Psoas muscle (tissue), 8 donors: Measurements from ENCODE around the gene CDKL2. TPM values are rescaled to one million over a fixed set of nuclear protein-coding genes. Genes with fewer than 3 reads are reported as not detected.

Source experiments
- ATAC-seq, 4 donors: fragments of 200-7000 bp; cut with Tn5 transposase; one replicate each; pipeline ENCODE4 v1.9.1; 2020; ENCODE audit warnings: moderate library complexity in 3 of 4, mild to moderate bottlenecking in 2 of 4
- DNase-seq, 2 donors: peaks; one replicate each; pipeline ENCODE4 v3.0.0-alpha.2; 2020
- H3K27ac ChIP-seq: fragments of 200-600 bp; one replicate; pipeline ENCODE4 v1.8.0; 2022
- H3K27me3 ChIP-seq, 3 donors: fragments of 200-600 bp in 1 of 3; one replicate each; pipeline versions ENCODE4 v1.6.1 to v1.8.0; 2013 to 2022; ENCODE audit warnings: low read length in 2 of 3, mild to moderate bottlenecking in 2 of 3, moderate library complexity in 1 of 3; ENCODE audit not compliant: insufficient read depth in 3 of 3
- H3K36me3 ChIP-seq, 2 donors: fragments of 200-600 bp in 1 of 2; one replicate each; pipeline versions ENCODE4 v1.6.1 to v1.8.0; 2013 to 2022; ENCODE audit warnings: low read depth in 1 of 2, mild to moderate bottlenecking in 1 of 2, moderate library complexity in 1 of 2; ENCODE audit not compliant: insufficient read depth in 1 of 2
- H3K4me1 ChIP-seq: fragments of 200-600 bp; one replicate; pipeline ENCODE4 v1.8.0; 2022
- H3K4me3 ChIP-seq: fragments of 200-600 bp; one replicate; pipeline ENCODE4 v1.8.0; 2022; ENCODE audit warnings: mild to moderate bottlenecking
- H3K9me3 ChIP-seq: fragments of 200-600 bp; one replicate; pipeline ENCODE4 v1.8.0; 2022
- CTCF ChIP-seq: fragments of 200-600 bp; IDR thresholded peaks from one replicate; pipeline ENCODE4 v1.8.0; 2022; ENCODE audit warnings: antibody characterized with exemption
- whole genome bisulfite sequencing, 3 donors: extraction: QIAGEN DNeasy Blood & Tissue Kit; methylation state at CpG; one replicate each; pipeline versions ENCODE4 v1.1.6 to v1.1.7; 2013; 5-methylcytosine and 5-hydroxymethylcytosine counted together
- intact Hi-C, 2 donors: fragments of 100-400 bp; cut with DNase I; formaldehyde crosslinking; loops; one replicate each; pipeline versions ENCODE4 v1.11.0 to v1.14.2; 2022
- polyA plus RNA-seq, 3 donors: library from polyadenylated mRNA; stranded (reverse); fragments of 200-250 nt; gene quantifications; one replicate each; pipeline ENCODE4 v1.2.3, GENCODE V29; 2013
- total RNA-seq, 4 donors: library from RNA; stranded (reverse); fragmentation: NEBNext Ultra II Directional in 2 of 4; extraction: Animal tissue kit (Norgen Biotek cat#: 25700) in 2 of 4; gene quantifications; one replicate each; pipeline versions ENCODE4 v1.2.1 to v1.2.4, GENCODE V29; 2021 to 2023
- donor health status: healthy with polysubstance abuse.
- donor health status: DM: no; HTN: no; CAD: no; lungs with moderate emphysema.
- donor health status: Bipolar disorder and iron deficiency.
- donor health status: healthy.
- donor health status: DM: yes; HTN: yes; CAD: no.
- donor health status: DM: no; HTN: no; CAD: no.
- donor health status: DM: no; HTN: no; CAD: no.
- donor health status: DM: yes; HTN: yes; CAD: no.

Gene CDKL2
- total and polyA plus RNA-seq, 7 donors = 0.30 to 0.40 TPM; not detected in 5

DNA sequence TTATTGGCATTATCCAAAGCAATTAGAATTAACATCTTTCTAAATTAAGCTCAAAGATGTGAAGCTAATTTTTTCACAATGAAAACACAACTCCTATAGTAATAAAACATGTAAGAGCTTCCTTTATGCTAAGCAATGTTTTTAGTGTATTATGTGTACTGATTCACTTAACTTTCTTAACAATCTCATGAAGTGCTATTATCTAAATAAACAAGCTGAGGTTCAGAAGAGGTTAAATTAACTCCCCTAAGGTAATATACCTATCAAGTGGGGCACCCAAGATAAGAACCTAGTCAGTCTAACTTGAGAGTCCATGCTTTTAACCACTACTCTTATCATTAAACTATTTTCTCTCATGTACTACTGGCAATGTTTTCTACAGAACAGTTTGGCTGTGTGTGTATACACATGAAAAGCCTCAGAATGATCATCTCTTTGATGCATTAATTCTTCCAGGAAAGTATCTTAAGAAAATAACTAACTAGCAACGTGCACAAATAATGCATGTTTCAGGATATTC lies 29.2 kb upstream of the CDKL2 start:
- Histone ChIP-seq H3K4me3 (no peak overlapping the region), H3K9me3 (no peaks in the 10 kb centered on the region), H3K36me3 (peaks cover 2 to 73% of the 10 kb centered on the region in 2 donors), H3K27ac (no peak overlapping the region), H3K27me3 (no peaks in the 10 kb centered on the region), H3K4me1 (peaks cover 5% of the 10 kb centered on the region)
- no peak for DNase-seq
- TF ChIP-seq CTCF = no peak
- intact Hi-C loops = loop anchor here (2.0 to 10.0 kb wide), 3 partner anchors 15 to 295 kb away; no protein-coding TSS in a partner anchor
- no peak for ATAC-seq
- 83 to 93% (median 84%) methylated on average over 1 of the region's 1 CpG for WGBS, 3 donors

GRCh38 chr4:75658876-75659275 lies 28.5 kb upstream of the CDKL2 start:
- no peak for DNase-seq
- H3K27me3 ChIP-seq = no peaks in the 10 kb centered on the region
- intact Hi-C loops = loop anchor here (2.0 to 10.0 kb wide), 3 partner anchors 16 to 296 kb away; no protein-coding TSS in a partner anchor
- WGBS, 3 donors = 90 to 93% (median 90%) methylated on average over 4 of the region's 4 CpGs
- H3K9me3 ChIP-seq = no peaks in the 10 kb centered on the region
- peaks cover 5% of the 10 kb centered on the region for H3K4me1 ChIP-seq
- no peak for ATAC-seq
- no peak overlapping the region for H3K27ac ChIP-seq
- peaks cover 2 to 80% of the 10 kb centered on the region in 2 donors for H3K36me3 ChIP-seq
- no peak for TF ChIP-seq CTCF
- H3K4me3 ChIP-seq = no peak overlapping the region

- Histone ChIP-seq H3K36me3 (peaks cover 2 to 98% of the 10 kb centered on the region in 2 donors), H3K9me3 (no peaks in the 10 kb centered on the region), H3K4me3 (no peak overlapping the region), H3K27ac (no peak overlapping the region), H3K4me1 (peaks cover 1% of the 10 kb centered on the region), H3K27me3 (no peaks in the 10 kb centered on the region)
- intact Hi-C loops = loop anchor here (10.0 kb wide), 2 partner anchors 129 to 299 kb away; no protein-coding TSS in a partner anchor
- DNase-seq = no peak
- ATAC-seq = no peak
- no peak for TF ChIP-seq CTCF
- WGBS, 3 donors = 84 to 89% (median 86%) methylated on average over 2 of the region's 2 CpGs
These were observed 25.2 kb upstream of the CDKL2 start for GRCh38 chr4:75655562-75655961.

DNA sequence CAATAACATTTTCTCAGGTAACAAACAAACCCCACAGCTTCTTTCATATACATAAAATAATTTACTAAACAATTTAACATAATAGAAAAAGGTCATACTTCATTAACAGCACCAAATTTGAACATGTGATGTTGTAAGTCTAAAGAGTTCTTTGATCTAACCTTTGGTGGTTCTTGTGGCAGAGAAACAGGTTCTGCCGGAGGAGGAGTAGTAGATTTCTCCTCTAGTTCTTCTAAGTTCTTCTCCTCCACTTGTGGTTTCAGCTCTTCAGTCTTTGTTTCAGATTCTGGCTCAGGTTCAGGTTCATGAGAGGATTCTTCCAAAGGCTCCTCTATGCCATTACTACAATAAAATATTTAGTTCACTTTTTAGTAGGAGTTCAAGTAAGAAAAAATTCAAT lies 24.6 kb upstream of the CDKL2 start:
- no peak for TF ChIP-seq CTCF
- Histone ChIP-seq H3K4me3 (no peak overlapping the region), H3K9me3 (no peaks in the 10 kb centered on the region), H3K4me1 (no peaks in the 10 kb centered on the region), H3K27ac (no peak overlapping the region), H3K36me3 (peaks cover 2 to 98% of the 10 kb centered on the region in 2 donors), H3K27me3 (no peaks in the 10 kb centered on the region)
- 79 to 96% (median 87%) methylated on average over 1 of the region's 1 CpG for WGBS, 3 donors
- ATAC-seq (no peak), DNase-seq (no peak)
- intact Hi-C loops = loop anchor here (5.0 to 10.0 kb wide), 5 partner anchors 67 to 300 kb away; partner anchors contain the start of gene USO1 (in 1 of the 2)
